ENCODE measurements around the gene LAP3. TPM values are rescaled to one million over a fixed set of nuclear protein-coding genes. Genes with fewer than 3 reads are reported as not detected.
"Not testable (repeated sequence)": the region's sequence is repeated elsewhere in the genome, so short reads cannot be mapped to it uniquely, and the experiment has no call there.

Gene LAP3
- polyA plus RNA-seq (ENCODE audit: low read depth in 6 of 6), result 10 to 100 TPM; 33.4 to 54.5 (median 40.6) TPM

GRCh38 chr4:17576932-17577664 is at the start of gene LAP3:
TSS of gene LAP3 (plus strand) at chr4:17577198. CDS start at chr4:17577466, 268 bp downstream.
- Mint-ChIP-seq H3K27ac (peak within 1 kb of the TSS; percentile 94 to 99 (median 98)), H3K36me3 (peaks cover 0 to 6% of the 10 kb centered on the region in 2 donors), H3K4me1 (peaks cover 19 to 26% (median 25%) of the 10 kb centered on the region in 3 donors), H3K9me3 (no peaks in the 10 kb centered on the region), H3K27me3 (no peaks in the 10 kb centered on the region), H3K4me3 (peak within 1 kb of the TSS; percentile 90 to 97 (median 95))
- DNase-seq (peak; percentile 98), ATAC-seq (ENCODE audit: low read depth in 2 of 2) (peak; percentile 82 to 84)

- Mint-ChIP-seq H3K4me3 (no peak overlapping the region), H3K27ac (no peak overlapping the region), H3K9me3 (no peaks in the 10 kb centered on the region), H3K4me1 (peaks cover 0 to 3% (median 0%) of the 10 kb centered on the region in 3 donors), H3K27me3 (peaks cover 23 to 33% (median 30%) of the 10 kb centered on the region in 3 donors), H3K36me3 (peaks cover 0 to 7% of the 10 kb centered on the region in 2 donors)
- ATAC-seq (ENCODE audit: low read depth in 2 of 2) (no peak), DNase-seq (no peak)
Measured at GRCh38 chr4:17528551-17529165, 48.3 kb upstream of the LAP3 start.

- Mint-ChIP-seq H3K4me1 (no peaks in the 10 kb centered on the region), H3K27me3 (peaks cover 19 to 42% (median 27%) of the 10 kb centered on the region in 3 donors), H3K4me3 (no peak overlapping the region), H3K27ac (no peak overlapping the region), H3K36me3 (peaks cover 0 to 7% of the 10 kb centered on the region in 2 donors), H3K9me3 (no peaks in the 10 kb centered on the region)
- ATAC-seq (ENCODE audit: low read depth in 2 of 2) (no peak), DNase-seq (no peak)
Measured at GRCh38 chr4:17531538-17532285, 45.3 kb upstream of the LAP3 start.

- Mint-ChIP-seq H3K27me3 (peaks cover 7 to 17% (median 9%) of the 10 kb centered on the region in 3 donors), H3K4me1 (no peaks in the 10 kb centered on the region), H3K27ac (no peak overlapping the region), H3K9me3 (no peaks in the 10 kb centered on the region), H3K4me3 (no peak overlapping the region), H3K36me3 (no peaks in the 10 kb centered on the region)
- ATAC-seq (ENCODE audit: low read depth in 2 of 2), result no peak
- no peak for DNase-seq
Measured at GRCh38 chr4:17534705-17535104, 42.3 kb upstream of the LAP3 start.

GRCh38 chr4:17535242-17535641 is 41.8 kb upstream of the LAP3 start:
- ATAC-seq (ENCODE audit: low read depth in 2 of 2), result no peak
- H3K27me3 Mint-ChIP-seq, result peaks cover 11 to 22% (median 13%) of the 10 kb centered on the region in 3 donors
- no peaks in the 10 kb centered on the region for H3K36me3 Mint-ChIP-seq
- H3K4me1 Mint-ChIP-seq, result no peaks in the 10 kb centered on the region
- H3K27ac Mint-ChIP-seq, result no peak overlapping the region
- no peak for DNase-seq
- H3K4me3 Mint-ChIP-seq, result no peak overlapping the region
- H3K9me3 Mint-ChIP-seq, result no peaks in the 10 kb centered on the region

- DNase-seq (no peak), ATAC-seq (ENCODE audit: low read depth in 2 of 2) (no peak)
- Mint-ChIP-seq H3K4me1 (no peaks in the 10 kb centered on the region), H3K4me3 (no peak overlapping the region), H3K9me3 (no peaks in the 10 kb centered on the region), H3K36me3 (no peaks in the 10 kb centered on the region), H3K27me3 (peaks cover 10 to 24% (median 12%) of the 10 kb centered on the region in 3 donors), H3K27ac (no peak overlapping the region)
Measured at GRCh38 chr4:17535906-17536305, 41.1 kb upstream of the LAP3 start.

GRCh38 chr4:17537060-17537459 is 39.9 kb upstream of the LAP3 start:
- H3K27me3 Mint-ChIP-seq, result peaks cover 8 to 18% (median 15%) of the 10 kb centered on the region in 3 donors
- not testable (repeated sequence) for H3K4me1 Mint-ChIP-seq; ATAC-seq (ENCODE audit: low read depth in 2 of 2); H3K4me3 Mint-ChIP-seq; H3K36me3 Mint-ChIP-seq; DNase-seq; H3K9me3 Mint-ChIP-seq
- peak overlapping the region in 2 of 6 donors; percentile 49 to 65 for H3K27ac Mint-ChIP-seq

GRCh38 chr4:17544205-17544604 is 32.8 kb upstream of the LAP3 start:
- Mint-ChIP-seq H3K9me3 (no peaks in the 10 kb centered on the region), H3K27me3 (peaks cover 9 to 33% (median 25%) of the 10 kb centered on the region in 3 donors), H3K27ac (no peak overlapping the region), H3K36me3 (no peaks in the 10 kb centered on the region), H3K4me1 (peaks cover 0 to 3% (median 1%) of the 10 kb centered on the region in 3 donors), H3K4me3 (no peak overlapping the region)
- ATAC-seq (ENCODE audit: low read depth in 2 of 2), result no peak
- DNase-seq, result no peak

GRCh38 chr4:17544831-17545234 is 32.2 kb upstream of the LAP3 start:
- Mint-ChIP-seq H3K36me3 (no peaks in the 10 kb centered on the region), H3K27ac (peak overlapping the region in 1 of 6 donors; percentile 20), H3K4me3 (no peak overlapping the region), H3K4me1 (peaks cover 0 to 8% (median 4%) of the 10 kb centered on the region in 3 donors), H3K27me3 (peaks cover 9 to 33% (median 24%) of the 10 kb centered on the region in 3 donors), H3K9me3 (no peaks in the 10 kb centered on the region)
- DNase-seq (no peak), ATAC-seq (ENCODE audit: low read depth in 2 of 2) (no peak)

GRCh38 chr4:17545374-17546140 is 31.4 kb upstream of the LAP3 start:
- no peaks in the 10 kb centered on the region for H3K36me3 Mint-ChIP-seq
- H3K4me3 Mint-ChIP-seq, result no peak overlapping the region
- ATAC-seq (ENCODE audit: low read depth in 2 of 2) (no peak), DNase-seq (no peak)
- no peaks in the 10 kb centered on the region for H3K9me3 Mint-ChIP-seq
- H3K4me1 Mint-ChIP-seq, result peaks cover 0 to 8% (median 4%) of the 10 kb centered on the region in 3 donors
- peaks cover 5 to 31% (median 16%) of the 10 kb centered on the region in 3 donors for H3K27me3 Mint-ChIP-seq
- H3K27ac Mint-ChIP-seq, result peak overlapping the region in 1 of 6 donors; percentile 42

GRCh38 chr4:17546222-17546621 is 30.8 kb upstream of the LAP3 start:
- H3K4me1 Mint-ChIP-seq, result peaks cover 0 to 8% (median 4%) of the 10 kb centered on the region in 3 donors
- H3K9me3 Mint-ChIP-seq, result no peaks in the 10 kb centered on the region
- H3K27ac Mint-ChIP-seq, result peak overlapping the region in 1 of 6 donors; percentile 81
- ATAC-seq (ENCODE audit: low read depth in 2 of 2) (no peak), DNase-seq (no peak)
- H3K36me3 Mint-ChIP-seq, result no peaks in the 10 kb centered on the region
- peaks cover 5 to 36% (median 16%) of the 10 kb centered on the region in 3 donors for H3K27me3 Mint-ChIP-seq
- H3K4me3 Mint-ChIP-seq, result no peak overlapping the region

GRCh38 chr4:17546678-17547077 is 30.3 kb upstream of the LAP3 start:
- Mint-ChIP-seq H3K27ac (peak overlapping the region in 1 of 6 donors; percentile 82), H3K27me3 (peaks cover 5 to 36% (median 16%) of the 10 kb centered on the region in 3 donors), H3K9me3 (no peaks in the 10 kb centered on the region), H3K36me3 (no peaks in the 10 kb centered on the region), H3K4me1 (peaks cover 0 to 8% (median 4%) of the 10 kb centered on the region in 3 donors), H3K4me3 (no peak overlapping the region)
- DNase-seq (no peak), ATAC-seq (ENCODE audit: low read depth in 2 of 2) (no peak)

- Mint-ChIP-seq H3K9me3 (no peaks in the 10 kb centered on the region), H3K27ac (peak overlapping the region in 1 of 6 donors; percentile 60), H3K4me3 (peak overlapping the region in 2 of 8 donors; percentile 9 to 68), H3K27me3 (peaks cover 12 to 32% (median 20%) of the 10 kb centered on the region in 3 donors), H3K4me1 (peaks cover 0 to 8% (median 4%) of the 10 kb centered on the region in 3 donors), H3K36me3 (no peaks in the 10 kb centered on the region)
- ATAC-seq (ENCODE audit: low read depth in 2 of 2) (no peak), DNase-seq (no peak)
Measured at GRCh38 chr4:17550549-17550948, 26.4 kb upstream of the LAP3 start.

Measured in naive B cell (primary cell).